Cardiac muscle cell (in vitro differentiated cells and primary cell): Measurements from ENCODE around the gene SLC13A5. TPM values are rescaled to one million over a fixed set of nuclear protein-coding genes. Genes with fewer than 3 reads are reported as not detected.

Source experiments
- DNase-seq, 2 donors: peaks; one replicate each; pipeline versions ENCODE4 v3.0.0 to v3.0.0-alpha.2; 2010 to 2017; ENCODE audit warnings: low read depth in 1 of 2, low spot score in 1 of 2
- H3K27ac ChIP-seq: fragments of 200-600 bp; sonication (generic); 2 replicates; pipeline ENCODE4 v1.5.1; 2016
- H3K27me3 ChIP-seq: fragments of 200-600 bp; sonication (generic); 2 replicates; pipeline ENCODE4 v1.6.0; 2016; ENCODE audit warnings: control low read depth
- H3K36me3 ChIP-seq: fragments of 200-600 bp; sonication (generic); 2 replicates; pipeline ENCODE4 v1.5.1; 2016; ENCODE audit warnings: control low read depth
- H3K4me1 ChIP-seq: fragments of 200-600 bp; sonication (generic); 2 replicates; pipeline ENCODE4 v1.8.1; 2017; ENCODE audit warnings: low read depth, mild to moderate bottlenecking, mixed run types
- H3K4me3 ChIP-seq: fragments of 200-600 bp; sonication (generic); 2 replicates; pipeline ENCODE4 v1.5.1; 2016; ENCODE audit warnings: mild to moderate bottlenecking
- H3K9me3 ChIP-seq: fragments of 200-600 bp; sonication (generic); 2 replicates; pipeline ENCODE4 v1.5.1; 2017; ENCODE audit warnings: low read depth, mild to moderate bottlenecking, control low read depth
- CTCF ChIP-seq: IDR thresholded peaks from 2 replicates; pipeline ENCODE4 v1.5.1; 2012; ENCODE audit warnings: low read depth, mild to moderate bottlenecking, low read length
- polyA plus RNA-seq: library from polyadenylated mRNA; unstranded; fragments of >200 nt; fragmentation: Nextera tagmentation; extraction: Ambion mirVana; gene quantifications from 2 replicates; pipeline ENCODE4 v1.2.1, GENCODE V29; 2016
- total RNA-seq: library from RNA; depleted of rRNA; stranded (reverse); fragments of >200 nt; gene quantifications from 2 replicates; pipeline ENCODE4 v1.2.3, GENCODE V29; 2016

Gene SLC13A5
- total and polyA plus RNA-seq, 2 experiments from 2014 or later, result 0.15 to 0.18 TPM

GRCh38 chr17:6704470-6705052 lies 8.6 kb downstream of the SLC13A5 start:
- TF ChIP-seq CTCF, result no peak
- H3K4me3 ChIP-seq, result no peak overlapping the region
- H3K27ac ChIP-seq, result no peak overlapping the region
- no peaks in the 10 kb centered on the region for H3K4me1 ChIP-seq
- no peaks in the 10 kb centered on the region for H3K9me3 ChIP-seq
- no peaks in the 10 kb centered on the region for H3K36me3 ChIP-seq
- H3K27me3 ChIP-seq, result no peaks in the 10 kb centered on the region
- DNase-seq, result no peak

- Histone ChIP-seq H3K27ac (no peak overlapping the region), H3K4me3 (no peak overlapping the region), H3K4me1 (no peaks in the 10 kb centered on the region), H3K27me3 (no peaks in the 10 kb centered on the region), H3K9me3 (no peaks in the 10 kb centered on the region), H3K36me3 (no peaks in the 10 kb centered on the region)
- no peak for DNase-seq
- no peak for TF ChIP-seq CTCF
Observed at GRCh38 chr17:6703751-6704150, 9.4 kb downstream of the SLC13A5 start.

- Histone ChIP-seq H3K4me1 (no peaks in the 10 kb centered on the region), H3K4me3 (no peak overlapping the region), H3K27me3 (no peaks in the 10 kb centered on the region), H3K27ac (no peak overlapping the region), H3K36me3 (no peaks in the 10 kb centered on the region), H3K9me3 (no peaks in the 10 kb centered on the region)
- TF ChIP-seq CTCF, result no peak
- no peak for DNase-seq
Observed at GRCh38 chr17:6702567-6703215, 10.5 kb downstream of the SLC13A5 start.

- peak; percentile 33 to 72 for DNase-seq
- Histone ChIP-seq H3K27me3 (no peaks in the 10 kb centered on the region), H3K4me3 (no peak overlapping the region), H3K4me1 (no peaks in the 10 kb centered on the region), H3K27ac (no peak overlapping the region), H3K9me3 (no peaks in the 10 kb centered on the region), H3K36me3 (no peaks in the 10 kb centered on the region)
- TF ChIP-seq CTCF, result peak; percentile 44
Observed at GRCh38 chr17:6701719-6702118, 11.4 kb downstream of the SLC13A5 start.

GRCh38 chr17:6700948-6701307 lies 12.2 kb downstream of the SLC13A5 start:
- no peak overlapping the region for H3K4me3 ChIP-seq
- H3K27ac ChIP-seq, result no peak overlapping the region
- no peaks in the 10 kb centered on the region for H3K36me3 ChIP-seq
- TF ChIP-seq CTCF, result no peak
- no peak for DNase-seq
- H3K9me3 ChIP-seq, result no peaks in the 10 kb centered on the region
- no peaks in the 10 kb centered on the region for H3K4me1 ChIP-seq
- H3K27me3 ChIP-seq, result no peaks in the 10 kb centered on the region
